HepG2 (cell line): ENCODE results near the gene OR8D4.

ENCODE experiments used
- FOXJ3 ChIP-seq: sonication (generic); formaldehyde crosslinking; IDR thresholded peaks from 2 replicates; pipeline ENCODE4 v1.4.0; 2020; ENCODE audit warnings: missing genetic modification reagents, mild to moderate bottlenecking, borderline replicate concordance
- TF ChIP-seq, protein P1 (sequence below): sonication (generic); formaldehyde crosslinking; IDR thresholded peaks from 2 replicates; pipeline ENCODE4 v1.5.0; 2020; ENCODE audit warnings: mild to moderate bottlenecking, missing genetic modification reagents, moderate library complexity
- TF ChIP-seq, protein P2 (sequence below): sonication (generic); formaldehyde crosslinking; IDR thresholded peaks from 2 replicates; pipeline ENCODE4 v1.4.0; 2020; ENCODE audit warnings: mild to moderate bottlenecking, missing genetic modification reagents

- no peak for TF ChIP-seq FOXJ3 (CRISPR knock-in tag)
- TF ChIP-seq, protein P1, sequence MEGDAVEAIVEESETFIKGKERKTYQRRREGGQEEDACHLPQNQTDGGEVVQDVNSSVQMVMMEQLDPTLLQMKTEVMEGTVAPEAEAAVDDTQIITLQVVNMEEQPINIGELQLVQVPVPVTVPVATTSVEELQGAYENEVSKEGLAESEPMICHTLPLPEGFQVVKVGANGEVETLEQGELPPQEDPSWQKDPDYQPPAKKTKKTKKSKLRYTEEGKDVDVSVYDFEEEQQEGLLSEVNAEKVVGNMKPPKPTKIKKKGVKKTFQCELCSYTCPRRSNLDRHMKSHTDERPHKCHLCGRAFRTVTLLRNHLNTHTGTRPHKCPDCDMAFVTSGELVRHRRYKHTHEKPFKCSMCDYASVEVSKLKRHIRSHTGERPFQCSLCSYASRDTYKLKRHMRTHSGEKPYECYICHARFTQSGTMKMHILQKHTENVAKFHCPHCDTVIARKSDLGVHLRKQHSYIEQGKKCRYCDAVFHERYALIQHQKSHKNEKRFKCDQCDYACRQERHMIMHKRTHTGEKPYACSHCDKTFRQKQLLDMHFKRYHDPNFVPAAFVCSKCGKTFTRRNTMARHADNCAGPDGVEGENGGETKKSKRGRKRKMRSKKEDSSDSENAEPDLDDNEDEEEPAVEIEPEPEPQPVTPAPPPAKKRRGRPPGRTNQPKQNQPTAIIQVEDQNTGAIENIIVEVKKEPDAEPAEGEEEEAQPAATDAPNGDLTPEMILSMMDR, result no peak
- TF ChIP-seq, protein P2, sequence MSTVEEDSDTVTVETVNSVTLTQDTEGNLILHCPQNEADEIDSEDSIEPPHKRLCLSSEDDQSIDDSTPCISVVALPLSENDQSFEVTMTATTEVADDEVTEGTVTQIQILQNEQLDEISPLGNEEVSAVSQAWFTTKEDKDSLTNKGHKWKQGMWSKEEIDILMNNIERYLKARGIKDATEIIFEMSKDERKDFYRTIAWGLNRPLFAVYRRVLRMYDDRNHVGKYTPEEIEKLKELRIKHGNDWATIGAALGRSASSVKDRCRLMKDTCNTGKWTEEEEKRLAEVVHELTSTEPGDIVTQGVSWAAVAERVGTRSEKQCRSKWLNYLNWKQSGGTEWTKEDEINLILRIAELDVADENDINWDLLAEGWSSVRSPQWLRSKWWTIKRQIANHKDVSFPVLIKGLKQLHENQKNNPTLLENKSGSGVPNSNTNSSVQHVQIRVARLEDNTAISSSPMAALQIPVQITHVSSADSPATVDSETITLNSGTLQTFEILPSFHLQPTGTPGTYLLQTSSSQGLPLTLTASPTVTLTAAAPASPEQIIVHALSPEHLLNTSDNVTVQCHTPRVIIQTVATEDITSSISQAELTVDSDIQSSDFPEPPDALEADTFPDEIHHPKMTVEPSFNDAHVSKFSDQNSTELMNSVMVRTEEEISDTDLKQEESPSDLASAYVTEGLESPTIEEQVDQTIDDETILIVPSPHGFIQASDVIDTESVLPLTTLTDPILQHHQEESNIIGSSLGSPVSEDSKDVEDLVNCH (CRISPR knock-in tag), result no peak
Observed at GRCh38 chr11:123880912-123881311, 21.1 kb upstream of the OR8D4 start.
